ENCODE data around the gene GTF3C5.
"Not testable (repeated sequence)": the region's sequence is repeated elsewhere in the genome, so short reads cannot be mapped to it uniquely, and the experiment has no call there.

GTF3C5 gene

GRCh38 chr9:133058550-133059320, 27.9 kb downstream of the GTF3C5 start:
- no peak overlapping the region for H3K4me3 ChIP-seq (ENCODE audit: low read depth, low read length)
- TF ChIP-seq MYC (IDR thresholded peaks at IDR 0.05; ENCODE audit: low read depth, low read length) (no peak), MAX (IDR thresholded peaks at IDR 0.05; ENCODE audit: low read depth, low read length) (no peak), POLR2A (IDR thresholded peaks at IDR 0.05; ENCODE audit: extremely low read depth, insufficient read length) (no peak), CTCF (IDR thresholded peaks at IDR 0.05; ENCODE audit: low read depth, low read length) (no peak)

GRCh38 chr9:133059623-133060022, 28.8 kb downstream of the GTF3C5 start:
- DNase-seq (ENCODE audit: low read depth) = peak; percentile 74
- TF ChIP-seq MYC (IDR thresholded peaks at IDR 0.05; ENCODE audit: low read depth, low read length) (no peak), POLR2A (IDR thresholded peaks at IDR 0.05; ENCODE audit: extremely low read depth, insufficient read length) (no peak), CTCF (IDR thresholded peaks at IDR 0.05; ENCODE audit: low read depth, low read length) (no peak), MAX (IDR thresholded peaks at IDR 0.05; ENCODE audit: low read depth, low read length) (no peak)
- no peak overlapping the region for H3K4me3 ChIP-seq (ENCODE audit: low read depth, low read length)

More at GRCh38 chr9:133058550-133059320, 27.9 kb downstream of the GTF3C5 start:
- peak; percentile 68 for DNase-seq (ENCODE audit: low read depth)

- peak; percentile 80 for DNase-seq (ENCODE audit: low read depth)
- TF ChIP-seq POLR2A (IDR thresholded peaks at IDR 0.05; ENCODE audit: extremely low read depth, insufficient read length) (no peak), CTCF (IDR thresholded peaks at IDR 0.05; ENCODE audit: low read depth, low read length) (no peak), MYC (IDR thresholded peaks at IDR 0.05; ENCODE audit: low read depth, low read length) (no peak), MAX (IDR thresholded peaks at IDR 0.05; ENCODE audit: low read depth, low read length) (no peak)
- no peak overlapping the region for H3K4me3 ChIP-seq (ENCODE audit: low read depth, low read length)
Measured at GRCh38 chr9:133060417-133060841, 29.6 kb downstream of the GTF3C5 start.

- not testable (repeated sequence) for H3K4me3 ChIP-seq (ENCODE audit: low read depth, low read length)
- peak; percentile 51 for DNase-seq (ENCODE audit: low read depth)
Measured at GRCh38 chr9:133061019-133061763, 30.4 kb downstream of the GTF3C5 start.

GRCh38 chr9:133061764-133062145, 31.0 kb downstream of the GTF3C5 start, which contains the start of gene CEL:
CEL (plus strand) TSS chr9:133061981; CDS start chr9:133062003, 22 bp downstream.
- H3K4me3 ChIP-seq (ENCODE audit: low read depth, low read length); DNase-seq (ENCODE audit: low read depth): not testable (repeated sequence)

- DNase-seq (ENCODE audit: low read depth); H3K4me3 ChIP-seq (ENCODE audit: low read depth, low read length): not testable (repeated sequence)
Measured at GRCh38 chr9:133062569-133062968, 31.8 kb downstream of the GTF3C5 start.

- H3K4me3 ChIP-seq (ENCODE audit: low read depth, low read length) = no peak overlapping the region
- no peak for DNase-seq (ENCODE audit: low read depth)
- TF ChIP-seq MAX (IDR thresholded peaks at IDR 0.05; ENCODE audit: low read depth, low read length) = no peak
- TF ChIP-seq CTCF (IDR thresholded peaks at IDR 0.05; ENCODE audit: low read depth, low read length) = no peak
- TF ChIP-seq MYC (IDR thresholded peaks at IDR 0.05; ENCODE audit: low read depth, low read length) = no peak
- TF ChIP-seq POLR2A (IDR thresholded peaks at IDR 0.05; ENCODE audit: extremely low read depth, insufficient read length) = no peak
Measured at GRCh38 chr9:133063159-133063499, 32.3 kb downstream of the GTF3C5 start.
